SKM-1 treated with dmso at 0.1 percent for 144 hours (cell line): ENCODE measurements around the gene GH1.

Experiments
- DNase-seq: peaks from one replicate; lab custom pipeline; 2025; ENCODE audit not compliant: unreplicated experiment; lab: John Stamatoyannopoulos, UW

The GH1 gene

DNA sequence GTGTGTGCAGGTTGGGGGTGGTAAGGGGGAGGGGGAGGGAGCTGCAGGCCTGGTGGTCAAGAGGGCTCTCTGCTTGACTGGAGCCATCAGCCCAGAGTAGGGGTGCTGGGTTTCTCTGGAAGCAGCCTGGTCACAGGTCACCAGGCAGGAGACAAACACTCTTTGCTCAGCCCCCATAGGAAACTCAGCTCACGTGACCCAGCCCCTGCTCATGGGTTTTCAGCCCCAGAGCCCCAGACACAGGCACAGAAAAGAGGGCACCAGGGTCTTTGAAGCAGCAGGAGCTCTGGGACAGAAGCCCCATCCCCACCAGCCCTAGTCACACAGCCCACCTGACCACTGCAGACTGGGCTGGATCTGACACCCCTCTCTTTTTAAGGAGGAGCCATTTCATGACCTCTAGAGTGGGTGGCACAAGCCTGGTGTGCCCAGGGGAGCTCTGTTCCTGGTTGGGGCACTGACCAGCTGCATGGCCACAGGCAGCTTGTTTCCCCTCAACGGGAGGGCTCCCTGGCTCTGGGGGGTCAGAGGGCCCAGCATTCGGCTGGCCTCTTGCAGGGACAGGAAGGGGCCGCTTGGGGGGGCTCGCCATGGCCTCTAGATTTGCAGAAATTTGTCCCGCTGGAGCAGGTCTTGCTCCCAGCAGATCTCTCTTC lies 27.3 kb upstream of the GH1 start:
- DNase-seq: no peak

DNA sequence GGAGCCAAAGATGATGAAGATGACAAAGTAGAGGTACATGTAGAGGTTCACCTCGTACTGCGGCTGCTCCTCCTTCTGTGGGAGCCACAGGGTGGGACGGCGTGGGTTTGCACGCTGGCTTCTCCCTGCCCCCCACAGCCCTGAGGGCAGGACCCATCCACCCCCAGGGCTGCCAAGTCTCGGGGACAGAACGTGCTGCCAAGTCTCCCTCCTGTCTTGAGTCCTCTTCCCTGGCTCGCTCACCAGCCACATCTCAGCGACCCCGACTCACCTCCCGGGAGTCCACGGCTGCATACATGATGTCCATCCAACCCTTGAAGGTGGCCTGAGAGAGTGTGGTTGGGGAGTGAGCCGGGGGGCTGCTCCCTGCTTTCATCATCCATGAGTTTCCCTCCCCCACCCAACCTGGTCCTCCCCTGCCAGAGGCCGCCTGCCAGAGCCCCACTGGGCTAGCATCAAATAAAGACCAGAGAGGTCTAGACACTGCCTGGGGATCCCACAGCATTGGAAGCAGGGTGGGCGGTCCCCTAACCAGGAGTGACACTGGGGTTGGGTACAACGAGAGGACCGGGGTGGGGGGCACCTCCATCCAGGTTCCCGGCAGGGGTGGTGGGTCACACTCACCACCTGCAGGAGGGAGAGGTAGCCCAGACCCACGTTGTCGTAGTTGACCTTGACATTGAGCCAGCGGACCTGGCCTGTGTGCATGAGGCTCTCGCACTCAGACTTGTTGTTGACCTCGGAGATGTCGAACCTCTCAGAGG lies 26.3 kb upstream of the GH1 start:
- DNase-seq: no peak

DNA sequence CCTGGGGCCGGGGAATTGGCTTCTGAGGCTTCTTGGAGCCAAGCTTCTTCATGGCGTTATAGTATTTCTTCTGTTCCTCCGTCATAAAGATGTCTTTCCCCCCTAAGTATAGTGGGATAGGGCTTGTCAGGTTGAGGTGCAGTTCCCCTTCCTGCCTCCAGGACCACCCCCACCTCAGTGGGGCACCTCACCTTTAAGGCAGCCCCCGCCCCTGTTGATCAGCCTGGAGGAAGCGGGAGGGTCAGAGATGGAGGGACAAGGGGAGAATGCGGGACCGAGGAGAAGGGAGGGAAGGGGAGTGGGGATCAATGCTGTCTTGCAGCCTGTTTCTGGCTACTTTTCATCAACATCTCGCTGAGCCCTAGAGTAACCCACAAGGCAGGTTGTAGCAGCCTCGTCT lies 25.1 kb upstream of the GH1 start:
- no peak for DNase-seq

DNA sequence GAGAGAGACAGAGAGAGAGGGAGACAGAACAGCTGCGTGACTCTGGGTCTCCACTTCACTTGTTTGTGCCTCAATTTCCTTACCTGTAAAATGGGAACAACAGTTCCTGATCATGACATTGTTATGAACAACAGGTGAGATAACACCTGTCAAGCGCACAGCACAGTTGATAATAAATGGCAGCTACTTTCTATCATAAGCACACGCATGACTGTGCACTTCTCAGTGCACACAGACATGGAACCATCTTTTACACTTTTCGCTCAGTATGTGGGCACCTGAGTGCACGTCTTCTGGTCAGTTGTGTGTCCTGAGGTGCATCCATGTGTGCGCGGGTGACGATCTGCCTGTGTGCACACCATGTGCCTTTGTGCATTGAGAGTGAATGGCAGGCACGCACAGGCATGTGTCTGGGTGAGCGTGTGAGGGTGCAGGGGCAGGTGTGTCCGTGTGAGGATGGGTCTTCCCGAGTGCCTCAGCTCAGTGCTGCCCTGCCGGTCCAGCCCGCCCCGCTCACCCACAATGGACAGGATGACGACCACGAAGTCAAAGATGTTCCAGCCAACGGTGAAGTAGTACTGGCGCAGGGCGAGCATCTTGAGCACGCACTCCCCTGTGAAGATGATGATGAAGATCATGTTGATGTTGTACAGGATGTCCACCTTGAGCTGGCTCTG lies 23.8 kb upstream of the GH1 start:
- no peak for DNase-seq

DNA sequence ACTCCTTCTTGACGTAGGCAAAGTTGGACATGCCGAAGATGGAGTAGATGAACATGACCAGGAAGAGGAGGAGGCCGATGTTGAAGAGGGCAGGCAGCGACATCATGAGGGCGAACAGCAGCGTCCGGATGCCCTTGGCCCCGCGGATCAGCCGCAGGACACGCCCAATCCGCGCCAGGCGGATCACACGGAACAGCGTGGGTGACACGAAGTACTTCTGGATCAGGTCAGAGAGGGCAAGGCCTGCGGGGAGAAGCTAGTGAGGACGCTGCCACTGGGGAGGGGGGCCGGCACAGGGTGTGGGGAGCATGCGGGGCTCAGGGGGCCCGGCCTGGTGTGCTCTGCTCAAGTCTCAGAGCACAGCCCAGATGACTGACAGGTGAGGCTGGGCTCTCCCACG lies 23.1 kb upstream of the GH1 start:
- DNase-seq: no peak

DNA sequence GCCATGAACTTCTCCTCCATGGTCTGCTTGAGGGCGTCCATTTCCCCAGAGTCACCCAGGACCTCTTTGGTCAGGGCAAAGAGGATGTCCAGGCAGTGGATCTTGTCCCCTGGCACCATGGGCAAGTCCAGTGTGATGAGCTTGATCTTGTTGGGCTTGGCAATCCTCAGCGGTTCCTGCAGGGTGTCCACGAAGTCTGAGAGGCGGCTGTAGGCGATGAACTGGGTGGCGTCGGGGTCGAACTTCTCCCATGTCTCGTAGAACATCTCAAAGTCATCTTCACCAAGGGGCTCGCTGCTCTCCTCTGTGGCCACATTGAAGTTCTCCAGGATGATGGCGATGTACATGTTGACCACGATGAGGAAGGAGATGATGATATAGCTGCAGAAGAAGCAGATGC lies 22.5 kb upstream of the GH1 start:
- DNase-seq: no peak

DNA sequence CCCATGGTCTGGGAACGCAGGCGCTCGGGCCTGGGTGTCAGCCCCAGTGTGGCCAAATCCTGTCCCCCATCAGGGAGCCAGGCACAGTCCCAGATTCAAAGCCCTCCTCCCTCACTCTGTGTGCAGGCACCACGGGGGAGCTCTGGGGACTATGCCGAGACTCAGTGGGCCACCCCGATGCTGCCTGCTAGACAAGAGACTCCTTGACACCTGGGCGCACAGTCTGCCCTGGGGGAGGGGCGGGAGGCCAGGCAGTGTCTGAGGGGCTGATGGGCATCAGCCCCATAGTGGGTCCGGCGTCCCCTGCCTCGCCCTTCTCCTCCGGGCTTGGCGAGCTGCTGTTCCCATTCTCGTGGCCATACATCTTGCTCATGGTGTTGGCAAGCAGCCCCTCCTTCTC lies 21.9 kb upstream of the GH1 start:
- no peak for DNase-seq

DNA sequence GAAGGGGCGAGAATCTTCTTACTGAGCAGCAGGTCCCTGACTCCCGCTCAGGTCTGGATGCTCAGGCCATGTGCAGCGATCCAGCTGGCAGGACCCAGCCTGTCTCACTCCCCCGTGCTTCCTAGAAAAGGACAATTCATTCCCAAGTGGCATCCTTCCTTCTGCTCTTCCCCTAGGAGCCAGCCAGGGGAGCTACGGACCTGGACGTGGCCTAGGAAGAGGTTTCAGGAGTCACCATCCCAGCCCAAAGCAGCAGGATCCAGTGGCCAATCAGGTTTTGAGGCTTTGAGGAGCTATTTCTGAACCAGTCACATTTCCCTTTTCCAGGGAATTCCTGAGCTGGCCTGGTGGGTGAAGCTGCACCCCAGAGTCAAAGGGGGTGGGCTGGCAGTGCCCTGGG lies 21.2 kb upstream of the GH1 start:
- DNase-seq: no peak

DNA sequence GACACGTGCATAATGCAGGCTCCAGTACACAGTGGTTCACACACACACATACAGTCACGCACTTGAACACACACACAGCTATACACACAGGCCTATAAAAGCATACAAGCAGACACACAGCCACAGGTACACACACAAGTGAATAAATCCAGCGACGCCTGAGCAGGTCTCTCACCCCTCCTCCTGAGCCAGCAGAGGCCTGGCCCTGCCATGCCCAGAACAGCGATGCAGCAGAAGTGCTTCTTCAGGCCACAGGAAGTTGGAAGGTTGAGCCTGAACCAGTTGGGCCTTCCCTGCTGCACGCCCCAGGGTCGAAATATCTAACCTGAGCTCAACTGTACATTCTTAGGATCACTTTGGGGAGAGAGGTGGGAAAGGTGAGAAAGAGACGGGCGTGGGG lies 20.8 kb upstream of the GH1 start:
- DNase-seq: no peak

DNA sequence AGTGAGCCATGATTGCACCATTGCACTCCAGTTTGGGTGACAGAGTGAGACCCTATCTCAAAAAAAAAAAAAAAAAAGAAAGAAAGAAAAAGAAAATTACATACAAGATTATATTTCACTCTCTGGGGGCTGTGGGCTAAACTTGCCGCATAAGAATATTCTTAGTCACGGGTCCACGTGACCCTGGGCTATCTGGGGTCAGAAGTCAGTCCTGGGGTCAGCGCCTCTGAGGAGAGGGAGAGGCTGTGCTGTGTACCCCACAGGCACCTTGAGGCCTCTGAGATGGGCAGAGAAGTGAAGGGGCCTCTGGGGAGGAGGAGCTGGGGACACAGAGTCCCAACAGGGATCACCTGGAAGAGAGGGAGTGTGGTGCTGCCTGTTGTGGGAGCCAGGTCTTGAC lies 19.3 kb upstream of the GH1 start:
- no peak for DNase-seq

DNA sequence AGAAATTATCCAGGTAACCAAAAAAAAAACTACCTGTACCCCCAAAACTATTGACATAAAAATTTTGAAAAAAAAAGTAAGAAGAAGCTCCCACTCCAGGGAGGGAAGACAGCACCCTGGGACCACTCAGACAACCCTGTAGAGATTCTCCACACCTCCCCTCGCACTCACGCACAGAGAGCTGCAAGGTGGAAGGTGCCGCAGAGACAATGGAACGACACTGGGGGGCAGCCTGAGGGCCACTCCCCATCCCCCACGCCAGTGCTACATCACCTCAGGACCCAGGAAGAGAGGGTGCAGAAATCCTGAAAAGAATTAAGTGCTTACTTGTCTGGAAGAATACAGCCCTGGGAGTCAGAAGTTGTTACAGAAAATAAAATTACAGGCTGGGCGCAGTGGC lies 18.7 kb upstream of the GH1 start:
- no peak for DNase-seq

DNA sequence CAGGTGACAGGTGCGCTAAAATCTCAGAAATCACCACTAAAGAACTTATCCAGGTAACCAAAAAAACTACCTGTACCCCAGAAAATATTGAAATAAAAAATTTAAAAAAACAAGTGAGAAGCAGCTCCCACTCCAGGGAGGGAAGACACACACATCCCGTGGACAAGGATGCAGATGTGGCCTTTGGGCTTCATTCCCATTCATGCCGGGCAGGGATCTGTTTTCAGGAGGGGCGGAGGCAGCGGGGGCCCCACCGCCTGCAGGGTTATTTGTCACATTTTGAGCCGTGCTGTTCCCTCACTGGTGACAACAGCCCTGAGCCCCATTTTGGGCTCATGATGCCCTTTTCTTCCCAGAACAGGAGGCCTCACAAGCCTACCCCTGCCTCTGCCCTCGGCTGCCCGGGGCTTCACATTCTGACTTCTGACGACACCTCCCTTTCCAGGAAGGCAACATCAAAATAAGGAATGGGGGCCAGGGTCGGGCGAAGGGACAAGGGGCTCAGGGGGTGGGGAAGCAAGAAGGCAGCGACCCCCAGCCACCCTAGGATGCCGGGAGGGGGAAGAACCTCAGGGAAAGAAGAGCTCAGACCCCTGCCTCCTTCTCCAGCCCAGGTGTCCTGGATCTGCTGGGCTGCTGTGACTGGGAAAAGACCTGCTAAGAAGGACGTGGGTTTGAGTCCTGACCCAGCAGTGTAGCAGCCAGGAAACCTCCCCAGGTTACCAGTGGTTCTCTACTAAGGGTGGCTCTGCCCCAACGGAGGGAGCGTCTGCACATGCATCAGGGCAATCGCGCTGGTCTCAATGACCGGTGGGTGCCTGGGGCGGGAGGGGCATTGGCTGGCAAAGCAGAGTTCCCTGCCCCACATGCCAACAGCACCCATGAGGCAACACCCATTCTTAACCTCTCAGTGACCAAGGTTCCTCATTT lies 15.8 kb upstream of the GH1 start:
- DNase-seq: peak; percentile 11

DNA sequence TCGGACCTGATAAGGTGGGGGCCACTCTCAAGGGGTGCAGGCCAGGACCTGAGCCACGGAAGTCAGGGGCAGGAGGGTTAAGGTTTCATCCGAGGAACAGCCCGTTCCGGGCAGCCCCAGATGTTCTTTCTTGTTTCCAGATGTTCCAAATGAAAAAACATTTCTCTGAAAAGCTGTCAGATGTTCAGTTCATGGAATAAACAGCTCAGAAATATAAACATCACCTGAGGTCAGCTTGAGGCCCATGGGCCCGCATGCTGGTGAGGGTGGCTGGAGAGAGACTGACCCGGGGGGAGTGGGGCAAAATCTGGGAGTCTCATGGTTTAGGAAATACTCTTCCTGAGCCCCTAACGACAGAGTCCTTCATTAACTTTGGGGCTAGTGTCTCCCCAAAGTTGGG lies 15.0 kb upstream of the GH1 start:
- DNase-seq: no peak

DNA sequence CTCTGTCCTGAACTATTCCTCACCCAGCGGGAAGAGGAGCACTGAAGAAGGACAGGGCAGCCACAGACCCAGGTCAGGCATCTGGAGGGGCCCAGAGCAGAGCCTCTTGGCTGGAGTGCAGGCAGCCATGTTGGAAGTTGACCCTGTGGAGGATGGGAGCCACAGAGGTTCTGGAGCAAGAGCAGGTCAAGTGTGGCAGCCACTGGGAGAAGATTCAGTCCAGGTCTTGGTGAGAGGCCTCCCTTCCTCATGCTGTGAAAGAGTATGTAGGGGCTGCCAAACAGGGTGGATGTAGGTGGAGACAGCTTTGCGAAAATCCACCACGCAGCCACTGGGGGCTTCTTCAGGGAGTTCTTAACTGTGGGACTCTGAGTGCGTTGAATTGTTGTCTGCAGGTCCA lies 14.1 kb upstream of the GH1 start:
- no peak for DNase-seq

DNA sequence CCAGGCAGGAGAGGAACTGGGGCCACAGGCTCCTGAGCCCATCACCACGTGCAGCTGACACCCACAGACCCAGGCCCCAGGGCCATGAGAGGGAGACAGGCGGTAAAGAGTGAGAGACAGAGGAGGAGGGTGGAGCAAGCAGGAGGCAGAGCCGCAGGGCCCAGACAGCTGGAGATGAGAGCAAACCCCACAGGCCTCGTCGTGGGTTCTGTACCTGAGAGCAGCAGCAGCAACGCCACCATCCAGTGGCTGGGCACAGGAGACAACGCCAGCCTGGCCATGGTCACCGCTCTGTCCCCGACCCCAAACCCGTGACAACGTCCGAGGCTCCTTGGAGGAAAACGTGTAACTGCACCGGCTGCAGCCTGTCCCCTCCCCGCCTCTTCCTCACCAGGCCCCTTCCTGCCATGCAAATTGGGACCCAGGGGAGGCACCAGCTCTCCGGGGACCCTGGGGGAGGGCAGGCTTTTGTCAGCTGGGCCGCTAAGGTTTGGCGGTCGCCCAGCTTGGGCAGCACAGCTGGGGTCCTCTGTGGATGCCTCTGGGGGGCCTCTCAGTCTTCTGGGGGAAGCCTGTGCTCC lies 13.4 kb upstream of the GH1 start, which contains the start of gene CD79B:
Gene CD79B, minus strand, starts transcription at position 351 of the 581 bp plus-strand sequence. Its CDS starts 70 bp downstream, at position 281.
- no peak for DNase-seq

DNA sequence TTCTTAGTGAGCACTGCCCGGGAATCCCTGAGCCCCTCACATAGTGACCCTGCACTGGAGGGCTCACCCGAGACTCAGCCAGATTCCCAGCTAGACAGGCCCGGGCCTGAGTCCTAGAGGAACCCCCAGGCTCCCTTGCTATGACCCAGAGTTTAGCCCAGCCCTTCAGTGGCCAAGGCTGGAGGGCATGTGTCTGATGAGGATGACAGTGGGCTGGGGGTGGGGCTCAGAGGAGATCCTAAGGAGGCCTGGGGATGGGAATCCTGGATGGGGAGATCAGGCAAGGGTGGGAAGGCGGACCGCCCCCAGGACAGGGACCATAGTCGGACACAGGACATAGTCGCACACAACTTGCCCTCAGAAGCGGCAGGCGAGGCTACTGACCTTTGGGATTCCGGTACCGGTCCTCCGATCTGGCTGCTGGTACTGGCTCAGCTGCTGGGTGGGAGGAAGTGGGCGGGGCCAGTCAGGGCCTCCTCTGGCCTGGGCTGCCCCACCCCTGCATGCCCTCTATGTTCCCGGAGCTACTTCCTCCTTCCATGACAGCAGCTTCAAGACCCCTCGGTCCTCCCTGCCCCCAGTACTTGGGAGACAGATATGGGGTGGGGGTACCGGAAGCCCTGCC lies 12.4 kb upstream of the GH1 start:
- DNase-seq: peak; percentile 21

DNA sequence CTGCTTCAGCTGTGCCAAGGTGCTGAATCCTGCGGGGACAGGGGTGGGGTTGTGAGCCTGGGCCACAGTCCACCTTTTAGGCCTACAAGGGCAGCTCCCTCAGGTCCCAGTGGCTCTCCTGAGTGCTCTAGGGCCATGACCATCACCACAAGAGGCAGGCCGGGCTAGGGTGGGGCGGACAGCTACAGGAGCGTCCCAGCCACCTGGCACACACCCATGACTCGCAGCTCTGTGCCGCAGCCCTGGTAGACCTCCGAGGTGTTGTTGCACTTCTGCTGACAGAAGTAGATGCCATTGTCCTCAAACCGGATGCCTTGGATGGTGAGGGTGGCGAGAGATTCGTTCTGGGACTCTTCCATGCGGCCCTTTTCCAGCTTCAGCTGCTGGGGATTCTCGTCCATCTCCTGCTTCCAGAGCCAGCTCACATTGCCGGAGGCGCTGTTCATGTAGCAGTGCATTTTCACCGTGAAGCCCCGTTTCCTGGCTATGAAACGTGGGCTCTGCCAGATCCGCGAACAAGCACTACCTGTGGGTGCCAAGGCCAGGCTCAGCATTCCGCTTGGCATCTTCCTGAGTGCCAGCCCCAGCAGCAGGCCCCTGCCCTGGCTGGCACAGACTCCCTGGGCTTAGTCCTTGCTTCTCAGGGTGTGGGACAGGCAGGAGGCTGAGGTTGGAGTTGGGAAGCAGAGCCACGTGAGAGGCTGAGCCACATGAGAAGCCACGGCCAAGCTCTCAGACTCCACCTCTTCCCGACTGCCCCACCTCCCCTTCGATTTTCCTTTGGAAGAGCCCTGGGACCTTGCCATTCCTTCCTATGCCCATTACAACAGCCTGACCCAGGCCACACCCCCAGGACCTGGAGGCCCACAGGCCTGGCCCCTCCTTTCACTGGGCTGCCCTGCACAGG lies 11.5 kb upstream of the GH1 start:
- DNase-seq: no peak

DNA sequence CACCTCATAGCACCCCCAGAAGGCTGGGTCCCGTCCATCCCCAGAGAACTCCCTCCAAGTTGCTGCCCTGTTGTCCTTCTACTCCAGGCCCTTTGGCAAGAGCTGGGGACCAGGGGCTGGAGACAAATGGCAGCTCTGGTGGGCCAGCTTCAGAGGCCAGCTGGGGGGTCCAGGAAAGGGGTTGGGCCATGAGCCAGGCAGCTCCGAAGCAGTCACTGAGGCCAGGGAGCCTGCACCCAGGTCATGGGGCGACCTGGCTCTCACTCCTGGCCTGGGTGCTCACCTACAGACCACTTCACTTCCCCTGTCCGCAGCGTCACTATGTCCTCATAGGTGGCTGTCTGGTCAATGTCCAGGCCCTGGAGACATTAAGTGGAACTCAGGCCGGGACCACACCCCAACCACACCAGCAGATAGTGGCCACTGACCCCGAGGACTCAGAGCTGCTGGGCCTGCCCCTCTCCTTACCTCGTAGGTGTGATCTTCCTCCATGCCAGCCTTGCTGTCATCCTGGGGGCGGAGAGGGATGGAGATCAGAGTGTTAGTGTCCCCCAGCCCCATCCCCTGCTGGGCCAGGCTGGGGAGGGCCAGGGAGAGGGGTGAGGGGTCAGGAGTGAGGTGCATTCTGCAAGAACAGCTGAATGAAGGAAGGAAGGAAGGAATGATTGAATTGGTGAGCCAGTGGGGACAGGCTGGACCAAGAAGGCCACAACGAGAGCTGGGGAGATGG lies 10.5 kb upstream of the GH1 start:
- DNase-seq: no peak
